ENCODE measurements around the gene ATOSB.

The ATOSB gene

DNA sequence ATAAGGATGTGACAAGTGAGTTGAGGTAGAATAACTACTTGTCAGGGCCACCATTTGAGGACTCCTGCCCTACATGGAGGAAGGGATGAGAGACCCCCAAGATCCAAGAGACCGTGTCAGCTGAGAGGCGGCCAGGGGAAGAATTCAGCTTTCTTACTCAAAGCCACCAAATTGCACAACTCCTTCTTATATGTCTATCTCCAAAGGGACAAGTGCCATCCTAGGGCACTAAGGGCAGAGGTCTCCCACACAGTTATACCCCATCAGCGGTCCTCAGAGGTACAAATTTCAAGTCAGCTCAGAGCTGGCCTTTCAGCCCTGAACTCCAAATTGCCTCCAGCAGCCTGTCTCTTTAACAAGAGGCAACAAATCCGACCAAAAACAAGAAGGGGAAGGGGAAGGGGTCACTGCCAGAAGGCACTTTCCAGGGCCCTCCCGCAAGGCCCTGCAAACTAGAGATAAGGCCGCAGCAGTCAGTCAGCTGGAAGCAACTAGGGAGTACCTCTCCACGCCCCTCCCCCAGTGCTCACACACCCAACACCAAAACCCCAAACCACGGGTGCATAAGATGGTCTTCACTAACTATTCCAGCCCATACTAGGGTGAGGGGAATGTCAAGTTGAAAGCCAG is 6.6 kb downstream of the ATOSB start:
- no peaks in the 10 kb centered on the region for H3K9me3 ChIP-seq
- in situ Hi-C loops (cut with MboI; ENCODE audit: low sequenced_read_pairs) = loop anchor here (25.0 kb wide), 1 partner anchor 453 kb away; a partner anchor contains a TSS
- H3K4me3 ChIP-seq = no peak overlapping the region
- H3K4me1 ChIP-seq = peaks cover 7% of the 10 kb centered on the region
- no peak for DNase-seq (ENCODE audit: low spot score in 2 of 2)
- no peaks in the 10 kb centered on the region; the same call in 1 of the 2 replicates for H3K36me3 ChIP-seq (replicated peaks)
- no peaks in the 10 kb centered on the region for H3K27me3 ChIP-seq (ENCODE audit: low read depth)

- Histone ChIP-seq H3K36me3 (replicated peaks) (no peaks in the 10 kb centered on the region; the same call in 1 of the 2 replicates), H3K4me1 (peaks cover 7% of the 10 kb centered on the region), H3K9me3 (no peaks in the 10 kb centered on the region), H3K4me3 (no peak overlapping the region), H3K27me3 (ENCODE audit: low read depth) (no peaks in the 10 kb centered on the region)
- in situ Hi-C loops (cut with MboI; ENCODE audit: low sequenced_read_pairs) = loop anchor here (25.0 kb wide), 1 partner anchor 454 kb away; a partner anchor contains a TSS
- DNase-seq (ENCODE audit: low spot score in 2 of 2) = no peak
These were observed 7.2 kb downstream of the ATOSB start for GRCh38 chr9:35108461-35108860.

DNA sequence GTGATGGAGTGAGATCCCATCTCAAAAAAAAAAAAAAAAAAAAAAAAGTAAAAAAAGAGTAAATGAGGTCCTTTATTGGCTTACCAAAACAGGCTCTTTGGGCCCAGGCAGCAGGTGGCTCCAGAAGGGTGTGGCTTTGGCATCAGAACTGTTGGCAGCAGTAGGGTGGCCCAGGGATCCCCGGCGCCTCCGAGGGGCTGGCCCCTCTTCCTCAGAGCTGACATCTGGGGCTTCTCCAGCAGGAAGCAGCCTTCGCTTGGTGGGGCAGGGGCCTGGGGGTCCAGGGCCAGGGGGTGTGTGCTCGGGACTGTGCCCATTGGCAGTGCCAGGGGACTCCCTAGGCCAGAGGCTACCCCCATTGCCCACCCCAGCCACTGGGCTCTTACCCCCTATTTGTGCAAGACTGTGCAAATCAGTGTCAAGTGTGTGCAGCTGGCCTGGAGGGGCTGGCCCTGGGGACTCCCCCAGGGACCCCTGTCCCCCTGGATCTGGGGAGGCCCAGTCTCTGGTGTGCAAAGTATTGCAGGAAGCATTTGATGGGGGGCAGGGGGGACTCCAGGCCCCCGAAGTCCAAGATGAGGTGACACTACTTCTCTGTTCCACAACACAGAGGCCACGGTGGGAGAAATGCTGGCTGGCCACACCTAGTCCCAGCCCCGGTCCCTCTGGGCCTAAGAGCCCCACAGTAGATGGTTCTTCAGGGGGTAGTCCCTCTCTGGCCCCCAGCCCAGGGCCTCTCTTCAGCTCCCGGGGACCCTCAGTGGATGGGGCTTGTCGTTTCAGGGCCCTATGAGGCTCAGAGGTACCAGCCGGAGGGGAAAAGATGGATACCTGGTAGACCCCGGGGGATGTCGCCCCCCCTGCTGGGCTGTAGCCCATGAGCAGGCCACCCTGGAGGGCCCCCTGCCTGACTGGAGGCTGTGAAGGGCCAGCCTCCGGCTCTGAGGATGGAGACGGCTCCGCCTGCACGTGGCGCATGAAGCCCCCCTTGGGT is 8.1 kb downstream of the ATOSB start:
- Histone ChIP-seq H3K4me3 (no peak overlapping the region), H3K9me3 (no peaks in the 10 kb centered on the region), H3K4me1 (peaks cover 9% of the 10 kb centered on the region), H3K36me3 (replicated peaks) (no peaks in the 10 kb centered on the region; the same call in 1 of the 2 replicates), H3K27me3 (ENCODE audit: low read depth) (no peaks in the 10 kb centered on the region)
- in situ Hi-C loops (cut with MboI; ENCODE audit: low sequenced_read_pairs) = loop anchor here (25.0 kb wide), 1 partner anchor 455 kb away; a partner anchor contains a TSS
- no peak for DNase-seq (ENCODE audit: low spot score in 2 of 2)

DNA sequence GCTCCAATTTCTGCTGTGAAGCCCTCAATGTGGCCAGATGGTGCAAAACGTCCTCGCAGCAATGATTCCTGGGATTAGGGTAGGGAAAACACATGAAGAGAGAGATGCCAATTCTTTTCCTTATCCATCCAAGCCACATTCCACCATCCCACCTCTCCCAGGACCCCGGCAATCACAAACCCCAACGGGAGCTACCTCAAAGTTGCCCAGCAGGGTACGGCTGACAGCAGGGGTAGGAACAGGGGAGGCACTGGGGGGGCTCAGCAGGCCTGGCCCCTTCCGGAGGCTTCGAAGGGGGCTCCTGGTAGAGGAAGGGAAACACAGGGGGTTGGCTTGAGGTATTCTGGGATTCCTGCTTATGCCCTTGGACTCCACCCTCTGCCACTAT is 9.3 kb downstream of the ATOSB start:
- Histone ChIP-seq H3K27me3 (ENCODE audit: low read depth) (no peaks in the 10 kb centered on the region), H3K4me3 (no peak overlapping the region), H3K4me1 (peaks cover 13% of the 10 kb centered on the region), H3K9me3 (no peaks in the 10 kb centered on the region), H3K36me3 (replicated peaks) (peaks cover 10% of the 10 kb centered on the region)
- DNase-seq (ENCODE audit: low spot score in 2 of 2) = no peak
- in situ Hi-C loops (cut with MboI; ENCODE audit: low sequenced_read_pairs) = loop anchor here (25.0 kb wide), 1 partner anchor 456 kb away; a partner anchor contains a TSS

GRCh38 chr9:35105571-35106342 is 9.9 kb downstream of the ATOSB start:
- H3K9me3 ChIP-seq = no peaks in the 10 kb centered on the region
- peaks cover 13% of the 10 kb centered on the region for H3K4me1 ChIP-seq
- DNase-seq (ENCODE audit: low spot score in 2 of 2) = no peak
- in situ Hi-C loops (cut with MboI; ENCODE audit: low sequenced_read_pairs) = loop anchor here (25.0 kb wide), 1 partner anchor 457 kb away; a partner anchor contains a TSS
- H3K4me3 ChIP-seq = no peak overlapping the region
- H3K36me3 ChIP-seq (replicated peaks) = peaks cover 16% of the 10 kb centered on the region
- no peaks in the 10 kb centered on the region for H3K27me3 ChIP-seq (ENCODE audit: low read depth)

DNA sequence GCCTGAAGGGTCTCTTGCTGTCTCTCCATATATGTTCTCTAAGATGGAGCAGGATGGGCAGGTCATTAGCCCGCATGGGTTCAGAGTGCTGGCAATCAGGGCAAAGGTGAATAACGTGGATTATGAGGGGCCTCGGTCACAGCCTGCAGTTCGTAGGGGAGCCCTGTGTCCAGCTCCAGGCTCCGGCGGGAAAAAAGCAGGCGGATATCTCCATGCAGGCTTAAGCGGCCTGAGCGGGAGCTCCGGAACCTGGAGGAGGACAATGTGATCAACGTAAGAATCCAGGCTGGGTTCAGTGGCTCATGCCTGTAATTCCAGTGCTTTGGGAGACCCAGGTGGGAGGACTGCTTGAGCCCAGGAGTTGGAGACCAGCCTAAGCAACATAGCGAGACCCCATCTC is 10.5 kb downstream of the ATOSB start:
- in situ Hi-C loops (cut with MboI; ENCODE audit: low sequenced_read_pairs) = loop anchor here (25.0 kb wide), 1 partner anchor 457 kb away; a partner anchor contains a TSS
- Histone ChIP-seq H3K4me1 (peaks cover 13% of the 10 kb centered on the region), H3K9me3 (no peaks in the 10 kb centered on the region), H3K27me3 (ENCODE audit: low read depth) (no peaks in the 10 kb centered on the region), H3K36me3 (replicated peaks) (peaks cover 22% of the 10 kb centered on the region), H3K4me3 (no peak overlapping the region)
- no peak for DNase-seq (ENCODE audit: low spot score in 2 of 2)

- H3K9me3 ChIP-seq = no peaks in the 10 kb centered on the region
- H3K36me3 ChIP-seq (replicated peaks) = peaks cover 27% of the 10 kb centered on the region
- no peaks in the 10 kb centered on the region for H3K27me3 ChIP-seq (ENCODE audit: low read depth)
- peaks cover 13% of the 10 kb centered on the region for H3K4me1 ChIP-seq
- DNase-seq (ENCODE audit: low spot score in 2 of 2) = no peak
- no peak overlapping the region for H3K4me3 ChIP-seq
- in situ Hi-C loops (cut with MboI; ENCODE audit: low sequenced_read_pairs) = loop anchor here (25.0 kb wide), 1 partner anchor 458 kb away; a partner anchor contains a TSS
These were observed 11.1 kb downstream of the ATOSB start for GRCh38 chr9:35104586-35104985.

DNA sequence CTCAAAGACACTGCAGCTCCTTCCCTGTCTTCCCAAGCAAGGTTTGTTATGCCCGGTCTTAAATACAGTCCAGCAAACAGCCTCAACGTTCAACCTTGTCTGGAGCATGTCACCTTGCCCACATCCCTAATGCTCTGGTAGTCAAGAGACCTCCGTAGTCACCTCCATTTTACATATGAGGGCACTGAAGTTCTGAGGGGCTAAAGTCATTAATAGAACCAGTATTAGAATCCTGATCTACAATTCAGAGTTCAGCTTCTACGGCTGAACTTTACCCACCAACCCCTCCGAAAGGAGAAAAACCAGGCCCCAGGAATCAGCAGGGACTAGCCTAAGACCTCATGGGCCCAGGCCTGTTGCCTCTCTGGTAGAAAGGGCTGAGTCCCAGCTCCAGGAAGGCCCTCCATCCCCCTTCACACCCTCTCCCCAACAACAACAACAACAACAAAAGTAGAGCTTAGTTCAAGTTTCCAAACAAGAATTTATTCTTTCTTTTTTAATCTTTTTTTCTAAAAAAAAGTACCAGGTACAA is 11.9 kb downstream of the ATOSB start:
- no peaks in the 10 kb centered on the region for H3K27me3 ChIP-seq (ENCODE audit: low read depth)
- in situ Hi-C loops (cut with MboI; ENCODE audit: low sequenced_read_pairs) = loop anchor here (25.0 kb wide), 1 partner anchor 459 kb away; a partner anchor contains a TSS
- no peaks in the 10 kb centered on the region for H3K9me3 ChIP-seq
- DNase-seq (ENCODE audit: low spot score in 2 of 2) = no peak
- peaks cover 13% of the 10 kb centered on the region for H3K4me1 ChIP-seq
- H3K4me3 ChIP-seq = peak overlapping the region; percentile 63
- peaks cover 32% of the 10 kb centered on the region for H3K36me3 ChIP-seq (replicated peaks)

GRCh38 chr9:35102769-35103659 is 12.6 kb downstream of the ATOSB start, which contains the start of gene STOML2:
Gene STOML2 (minus strand): TSS chr9:35103131. CDS start chr9:35103094, 37 bp downstream.
- in situ Hi-C loops (cut with MboI; ENCODE audit: low sequenced_read_pairs) = loop anchor here (25.0 kb wide), 1 partner anchor 459 kb away; a partner anchor contains a TSS
- Histone ChIP-seq H3K4me1 (peaks cover 13% of the 10 kb centered on the region), H3K36me3 (replicated peaks) (peaks cover 32% of the 10 kb centered on the region), H3K27me3 (ENCODE audit: low read depth) (no peaks in the 10 kb centered on the region), H3K9me3 (no peaks in the 10 kb centered on the region), H3K4me3 (peak within 1 kb of the TSS; percentile 63)
- peak; percentile 96 for DNase-seq (ENCODE audit: low spot score in 2 of 2)

DNA sequence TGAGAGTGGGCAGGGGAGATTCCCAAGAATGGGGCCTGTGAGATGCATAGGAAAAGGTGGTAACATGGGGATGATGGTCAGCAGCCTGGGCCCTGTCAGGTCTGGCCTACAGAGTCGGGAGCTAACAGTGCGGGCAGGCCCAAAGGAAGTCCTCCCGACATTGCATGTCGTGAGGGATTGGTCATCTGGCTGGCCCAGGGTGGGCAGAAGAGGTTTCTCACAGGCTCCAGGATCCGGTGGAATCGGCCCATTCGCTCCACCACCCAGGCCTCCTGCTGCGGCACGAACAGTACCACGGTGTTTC is 13.2 kb downstream of the ATOSB start:
- peak in 1 of 2 experiments; percentile 18 for DNase-seq (ENCODE audit: low spot score in 2 of 2)
- no peaks in the 10 kb centered on the region for H3K27me3 ChIP-seq (ENCODE audit: low read depth)
- peak overlapping the region; percentile 63 for H3K4me3 ChIP-seq
- H3K9me3 ChIP-seq = no peaks in the 10 kb centered on the region
- in situ Hi-C loops (cut with MboI; ENCODE audit: low sequenced_read_pairs) = loop anchor here (25.0 kb wide), 1 partner anchor 460 kb away; a partner anchor contains a TSS
- peaks cover 13% of the 10 kb centered on the region for H3K4me1 ChIP-seq
- peaks cover 32% of the 10 kb centered on the region for H3K36me3 ChIP-seq (replicated peaks)

DNA sequence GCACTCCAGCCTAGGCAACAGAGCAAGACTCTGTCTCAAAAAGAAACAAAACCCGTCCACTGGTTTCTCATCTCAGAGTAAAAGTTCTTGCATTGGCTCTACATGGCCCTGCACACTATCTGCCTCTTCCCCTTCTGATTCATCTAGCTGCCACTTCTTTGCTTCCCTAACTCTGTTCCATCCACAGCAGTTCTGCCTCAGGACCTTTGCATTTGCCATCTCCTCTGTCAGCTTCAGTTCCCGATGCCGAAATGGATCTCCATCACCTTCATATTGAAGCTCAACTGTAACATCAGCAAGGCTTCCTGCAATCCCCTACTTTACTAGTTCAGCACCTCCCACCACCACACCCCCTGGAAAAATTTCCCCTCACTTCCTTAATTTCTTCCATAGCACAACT is 18.1 kb downstream of the ATOSB start:
- peaks cover 54% of the 10 kb centered on the region for H3K36me3 ChIP-seq (replicated peaks)
- no peaks in the 10 kb centered on the region for H3K27me3 ChIP-seq (ENCODE audit: low read depth)
- DNase-seq (ENCODE audit: low spot score in 2 of 2) = no peak
- in situ Hi-C loops (cut with MboI; ENCODE audit: low sequenced_read_pairs) = no loop called here
- peaks cover 13% of the 10 kb centered on the region for H3K4me1 ChIP-seq
- no peaks in the 10 kb centered on the region for H3K9me3 ChIP-seq
- no peak overlapping the region for H3K4me3 ChIP-seq
